ENCODE results near the gene PROC.

Gene PROC

DNA sequence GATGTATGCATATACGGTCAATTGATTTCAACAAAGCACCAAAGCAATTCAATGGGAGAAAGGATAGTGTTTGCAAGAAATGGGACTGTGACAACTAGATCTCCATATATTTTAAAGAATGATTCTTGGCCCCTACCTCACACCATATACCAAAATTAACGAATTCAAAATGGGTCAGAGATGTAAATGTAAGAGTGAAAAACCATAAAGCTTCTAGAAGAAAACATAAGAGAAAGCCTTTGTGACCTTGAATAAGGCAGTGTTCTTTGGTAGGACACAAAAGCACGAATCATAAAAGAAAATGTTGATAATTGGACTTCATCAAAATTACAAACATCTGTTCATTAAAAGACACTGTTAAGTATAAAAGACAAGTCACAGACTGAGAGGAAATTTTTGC, 5.0 kb upstream of the PROC start:
- in situ Hi-C loops (cut with MboI; ENCODE audit: low sequenced_read_pairs): no loop called here

DNA sequence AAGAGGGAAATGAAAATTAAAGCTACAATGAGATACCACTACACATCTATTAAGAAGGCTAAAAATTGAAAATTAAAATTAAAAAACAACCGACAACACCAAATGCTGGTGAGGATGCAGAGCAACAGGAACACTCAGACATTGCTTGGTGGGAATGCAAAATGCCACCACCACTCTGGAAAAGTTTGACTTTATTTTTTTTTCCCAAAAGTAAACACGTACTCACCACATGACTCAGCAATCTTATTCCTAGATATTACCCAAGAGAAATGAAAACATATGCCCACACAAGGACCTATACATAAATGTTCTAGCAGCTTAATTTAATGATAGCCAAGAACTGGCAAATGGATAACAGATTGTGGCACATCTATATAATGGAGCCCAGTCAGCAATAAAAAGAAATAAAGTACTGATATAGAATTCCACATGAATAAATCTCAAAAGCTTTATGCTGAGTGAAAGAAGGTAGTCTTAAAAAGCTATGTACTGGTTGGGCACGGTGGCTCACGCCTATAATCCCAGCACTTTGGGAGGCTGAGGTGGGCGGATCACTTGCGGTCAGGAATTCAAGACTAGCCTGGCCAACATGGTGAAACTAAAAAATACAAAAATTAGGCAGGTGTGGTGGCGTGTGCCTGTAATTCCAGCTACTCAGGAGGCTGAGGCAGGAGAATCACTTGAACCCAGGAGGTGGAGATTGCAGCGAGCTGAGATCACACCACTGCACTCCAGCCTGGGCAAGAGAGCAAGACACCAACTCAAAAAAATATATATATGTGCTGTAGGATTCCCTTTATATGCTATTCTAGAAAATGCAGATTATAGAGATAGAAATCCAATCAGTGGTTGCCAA, 4.2 kb upstream of the PROC start:
- in situ Hi-C loops (cut with MboI; ENCODE audit: low sequenced_read_pairs): no loop called here

DNA sequence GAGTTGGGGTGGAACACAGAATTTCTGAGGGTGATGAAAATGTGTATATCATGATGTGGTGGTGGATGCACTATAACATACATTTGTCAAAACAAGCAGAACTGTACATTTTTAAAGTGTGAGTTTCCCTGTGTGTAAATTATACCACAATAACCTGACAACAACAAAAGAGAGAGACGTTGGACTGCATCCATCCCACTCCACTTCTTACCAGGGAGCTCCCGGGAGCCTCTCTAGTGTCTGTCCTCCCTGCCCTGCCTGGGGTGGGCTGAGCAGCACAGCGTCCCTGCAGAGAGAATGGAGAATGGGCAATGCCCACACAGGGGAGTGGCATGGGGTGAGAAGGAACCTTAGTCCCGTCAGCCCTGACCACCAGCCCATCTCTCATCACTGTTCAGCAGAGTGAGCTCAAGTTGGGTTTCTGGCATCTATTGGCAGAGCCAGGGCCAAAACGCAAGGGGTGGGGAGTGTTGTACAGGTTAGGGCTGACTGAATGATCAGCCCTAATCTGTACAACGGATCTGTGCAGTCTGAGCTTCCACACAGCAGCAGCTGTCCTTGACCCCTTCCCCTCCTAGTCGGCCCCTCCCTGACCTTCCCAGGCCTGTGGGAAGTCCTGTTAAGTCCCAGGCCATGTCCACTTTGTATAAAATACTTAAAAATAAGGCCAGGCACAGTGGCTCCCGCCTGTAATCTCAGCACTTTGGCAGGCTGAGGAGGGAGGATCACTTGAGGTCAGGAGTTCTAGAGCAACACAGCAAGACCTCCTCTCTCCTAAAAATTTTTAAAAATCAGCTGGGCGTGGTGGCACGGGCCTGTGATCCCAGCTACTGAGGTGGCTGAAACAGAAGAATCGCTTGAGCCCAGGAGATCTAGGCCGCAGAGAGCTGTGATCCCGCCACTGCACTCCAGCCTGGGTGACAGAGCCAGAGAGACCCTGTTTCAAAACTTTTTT, 3.3 kb upstream of the PROC start:
- in situ Hi-C loops (cut with MboI; ENCODE audit: low sequenced_read_pairs): no loop called here

DNA sequence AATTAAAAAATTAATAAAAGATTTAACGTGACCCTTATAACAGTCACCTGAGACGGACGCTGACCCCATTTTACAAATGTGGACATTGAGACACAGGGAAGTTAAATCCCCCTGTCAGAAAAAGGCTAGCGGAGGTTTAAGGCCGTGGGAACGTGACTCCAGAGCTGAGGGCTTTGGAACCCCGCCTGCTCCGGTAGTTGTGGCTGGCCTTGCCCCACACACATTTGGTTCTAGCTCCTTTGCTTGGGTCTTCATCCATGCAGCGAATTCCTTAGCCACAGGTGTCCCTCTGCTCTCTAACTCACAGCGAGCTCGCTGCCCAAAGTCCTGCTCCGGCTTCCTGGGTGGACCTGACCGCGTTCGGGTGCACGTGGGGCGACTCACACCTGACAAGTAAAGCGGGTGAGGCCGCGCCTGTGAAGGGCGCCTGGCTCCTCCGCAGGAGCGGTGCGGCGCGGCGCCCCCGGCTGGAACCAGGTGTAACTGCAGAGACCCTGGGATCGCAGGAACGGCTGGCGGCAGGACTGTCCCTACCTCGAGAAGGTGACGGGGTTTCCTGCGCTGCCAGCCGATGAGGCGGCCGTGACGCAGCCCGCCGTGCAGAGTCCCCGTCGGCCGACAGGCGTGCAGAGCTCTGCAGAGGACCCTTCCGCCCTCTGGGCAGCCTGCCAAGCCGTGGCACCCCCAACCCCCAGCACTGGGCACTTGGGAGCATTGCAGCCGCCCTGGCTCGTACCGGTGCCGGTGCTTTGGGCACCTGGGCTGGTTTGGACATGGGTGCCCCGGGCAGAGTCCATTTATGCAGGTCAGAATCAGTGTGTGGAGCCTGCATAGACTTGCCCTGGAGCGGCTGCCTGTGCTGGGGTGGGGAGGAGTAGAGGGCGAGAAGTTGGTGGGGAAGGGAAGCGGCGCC, 2.4 kb upstream of the PROC start:
- in situ Hi-C loops (cut with MboI; ENCODE audit: low sequenced_read_pairs): no loop called here

DNA sequence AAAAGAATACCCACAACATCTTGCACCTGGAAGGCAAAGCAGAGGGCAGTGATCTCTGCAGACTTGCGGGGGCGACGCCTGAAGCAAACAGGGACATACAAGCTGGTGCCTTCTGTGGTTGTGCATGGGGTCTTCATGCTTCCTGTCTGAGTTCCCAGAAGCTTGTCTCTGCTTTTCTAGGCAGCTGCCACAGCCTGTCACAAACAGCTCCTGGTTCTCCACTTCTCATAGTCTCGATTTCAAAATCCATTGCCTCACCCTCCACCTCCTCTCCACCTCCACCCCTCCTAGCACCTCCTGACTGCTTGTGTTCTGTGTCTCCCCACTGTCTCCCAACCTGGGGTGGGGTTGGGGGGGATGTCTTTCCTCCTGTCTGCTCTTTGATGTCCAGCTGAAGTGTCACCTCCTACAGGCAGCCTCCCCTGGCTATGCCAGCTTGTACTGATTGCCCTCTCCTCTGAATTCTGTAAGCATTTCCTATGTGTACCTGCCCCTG, 1.7 kb upstream of the PROC start:
- in situ Hi-C loops (cut with MboI; ENCODE audit: low sequenced_read_pairs): no loop called here

DNA sequence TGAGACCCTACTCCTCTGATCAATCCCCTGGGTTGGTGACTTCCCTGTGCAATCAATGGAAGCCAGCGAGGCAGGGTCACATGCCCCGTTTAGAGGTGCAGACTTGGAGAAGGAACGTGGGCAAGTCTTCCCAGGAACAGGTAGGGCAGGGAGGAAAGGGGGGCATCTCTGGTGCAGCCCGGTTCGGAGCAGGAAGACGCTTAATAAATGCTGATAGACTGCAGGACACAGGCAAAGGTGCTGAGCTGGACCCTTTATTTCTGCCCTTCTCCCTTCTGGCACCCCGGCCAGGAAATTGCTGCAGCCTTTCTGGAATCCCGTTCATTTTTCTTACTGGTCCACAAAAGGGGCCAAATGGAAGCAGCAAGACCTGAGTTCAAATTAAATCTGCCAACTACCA, 821 bp upstream of the PROC start:
- in situ Hi-C loops (cut with MboI; ENCODE audit: low sequenced_read_pairs): no loop called here

DNA sequence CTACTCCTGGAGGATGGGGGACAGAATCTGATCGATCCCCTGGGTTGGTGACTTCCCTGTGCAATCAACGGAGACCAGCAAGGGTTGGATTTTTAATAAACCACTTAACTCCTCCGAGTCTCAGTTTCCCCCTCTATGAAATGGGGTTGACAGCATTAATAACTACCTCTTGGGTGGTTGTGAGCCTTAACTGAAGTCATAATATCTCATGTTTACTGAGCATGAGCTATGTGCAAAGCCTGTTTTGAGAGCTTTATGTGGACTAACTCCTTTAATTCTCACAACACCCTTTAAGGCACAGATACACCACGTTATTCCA, 844 bp downstream of the PROC start:
- in situ Hi-C loops (cut with MboI; ENCODE audit: low sequenced_read_pairs): no loop called here

DNA sequence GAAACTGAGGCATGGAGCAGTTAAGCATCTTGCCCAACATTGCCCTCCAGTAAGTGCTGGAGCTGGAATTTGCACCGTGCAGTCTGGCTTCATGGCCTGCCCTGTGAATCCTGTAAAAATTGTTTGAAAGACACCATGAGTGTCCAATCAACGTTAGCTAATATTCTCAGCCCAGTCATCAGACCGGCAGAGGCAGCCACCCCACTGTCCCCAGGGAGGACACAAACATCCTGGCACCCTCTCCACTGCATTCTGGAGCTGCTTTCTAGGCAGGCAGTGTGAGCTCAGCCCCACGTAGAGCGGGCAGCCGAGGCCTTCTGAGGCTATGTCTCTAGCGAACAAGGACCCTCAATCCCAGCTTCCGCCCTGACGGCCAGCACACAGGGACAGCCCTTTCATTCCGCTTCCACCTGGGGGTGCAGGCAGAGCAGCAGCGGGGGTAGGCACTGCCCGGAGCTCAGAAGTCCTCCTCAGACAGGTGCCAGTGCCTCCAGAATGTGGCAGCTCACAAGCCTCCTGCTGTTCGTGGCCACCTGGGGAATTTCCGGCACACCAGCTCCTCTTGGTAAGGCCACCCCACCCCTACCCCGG, 1.3 kb downstream of the PROC start:
- in situ Hi-C loops (cut with MboI; ENCODE audit: low sequenced_read_pairs): no loop called here

DNA sequence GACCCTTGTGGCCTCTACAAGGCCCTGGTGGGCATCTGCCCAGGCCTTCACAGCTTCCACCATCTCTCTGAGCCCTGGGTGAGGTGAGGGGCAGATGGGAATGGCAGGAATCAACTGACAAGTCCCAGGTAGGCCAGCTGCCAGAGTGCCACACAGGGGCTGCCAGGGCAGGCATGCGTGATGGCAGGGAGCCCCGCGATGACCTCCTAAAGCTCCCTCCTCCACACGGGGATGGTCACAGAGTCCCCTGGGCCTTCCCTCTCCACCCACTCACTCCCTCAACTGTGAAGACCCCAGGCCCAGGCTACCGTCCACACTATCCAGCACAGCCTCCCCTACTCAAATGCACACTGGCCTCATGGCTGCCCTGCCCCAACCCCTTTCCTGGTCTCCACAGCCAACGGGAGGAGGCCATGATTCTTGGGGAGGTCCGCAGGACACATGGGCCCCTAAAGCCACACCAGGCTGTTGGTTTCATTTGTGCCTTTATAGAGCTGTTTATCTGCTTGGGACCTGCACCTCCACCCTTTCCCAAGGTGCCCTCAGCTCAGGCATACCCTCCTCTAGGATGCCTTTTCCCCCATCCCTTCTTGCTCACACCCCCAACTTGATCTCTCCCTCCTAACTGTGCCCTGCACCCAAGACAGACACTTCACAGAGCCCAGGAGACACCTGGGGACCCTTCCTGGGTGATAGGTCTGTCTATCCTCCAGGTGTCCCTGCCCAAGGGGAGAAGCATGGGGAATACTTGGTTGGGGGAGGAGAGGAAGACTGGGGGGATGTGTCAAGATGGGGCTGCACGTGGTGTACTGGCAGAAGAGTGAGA, 2.0 kb downstream of the PROC start:
- in situ Hi-C loops (cut with MboI; ENCODE audit: low sequenced_read_pairs): no loop called here

DNA sequence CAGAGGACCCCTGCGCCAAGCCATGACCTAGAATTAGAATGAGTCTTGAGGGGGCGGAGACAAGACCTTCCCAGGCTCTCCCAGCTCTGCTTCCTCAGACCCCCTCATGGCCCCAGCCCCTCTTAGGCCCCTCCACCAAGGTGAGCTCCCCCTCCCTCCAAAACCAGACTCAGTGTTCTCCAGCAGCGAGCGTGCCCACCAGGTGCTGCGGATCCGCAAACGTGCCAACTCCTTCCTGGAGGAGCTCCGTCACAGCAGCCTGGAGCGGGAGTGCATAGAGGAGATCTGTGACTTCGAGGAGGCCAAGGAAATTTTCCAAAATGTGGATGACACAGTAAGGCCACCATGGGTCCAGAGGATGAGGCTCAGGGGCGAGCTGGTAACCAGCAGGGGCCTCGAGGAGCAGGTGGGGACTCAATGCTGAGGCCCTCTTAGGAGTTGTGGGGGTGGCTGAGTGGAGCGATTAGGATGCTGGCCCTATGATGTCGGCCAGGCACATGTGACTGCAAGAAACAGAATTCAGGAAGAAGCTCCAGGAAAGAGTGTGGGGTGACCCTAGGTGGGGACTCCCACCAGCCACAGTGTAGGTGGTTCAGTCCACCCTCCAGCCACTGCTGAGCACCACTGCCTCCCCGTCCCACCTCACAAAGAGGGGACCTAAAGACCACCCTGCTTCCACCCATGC, 3.0 kb downstream of the PROC start:
- in situ Hi-C loops (cut with MboI; ENCODE audit: low sequenced_read_pairs): no loop called here

DNA sequence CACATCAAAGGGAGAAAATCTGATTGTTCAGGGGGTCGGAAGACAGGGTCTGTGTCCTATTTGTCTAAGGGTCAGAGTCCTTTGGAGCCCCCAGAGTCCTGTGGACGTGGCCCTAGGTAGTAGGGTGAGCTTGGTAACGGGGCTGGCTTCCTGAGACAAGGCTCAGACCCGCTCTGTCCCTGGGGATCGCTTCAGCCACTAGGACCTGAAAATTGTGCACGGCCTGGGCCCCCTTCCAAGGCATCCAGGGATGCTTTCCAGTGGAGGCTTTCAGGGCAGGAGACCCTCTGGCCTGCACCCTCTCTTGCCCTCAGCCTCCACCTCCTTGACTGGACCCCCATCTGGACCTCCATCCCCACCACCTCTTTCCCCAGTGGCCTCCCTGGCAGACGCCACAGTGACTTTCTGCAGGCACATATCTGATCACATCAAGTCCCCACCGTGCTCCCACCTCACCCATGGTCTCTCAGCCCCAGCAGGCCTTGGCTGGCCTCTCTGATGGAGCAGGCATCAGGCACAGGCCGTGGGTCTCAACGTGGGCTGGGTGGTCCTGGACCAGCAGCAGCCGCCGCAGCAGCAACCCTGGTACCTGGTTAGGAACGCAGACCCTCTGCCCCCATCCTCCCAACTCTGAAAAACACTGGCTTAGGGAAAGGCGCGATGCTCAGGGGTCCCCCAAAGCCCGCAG, 3.8 kb downstream of the PROC start:
- in situ Hi-C loops (cut with MboI; ENCODE audit: low sequenced_read_pairs): no loop called here

DNA sequence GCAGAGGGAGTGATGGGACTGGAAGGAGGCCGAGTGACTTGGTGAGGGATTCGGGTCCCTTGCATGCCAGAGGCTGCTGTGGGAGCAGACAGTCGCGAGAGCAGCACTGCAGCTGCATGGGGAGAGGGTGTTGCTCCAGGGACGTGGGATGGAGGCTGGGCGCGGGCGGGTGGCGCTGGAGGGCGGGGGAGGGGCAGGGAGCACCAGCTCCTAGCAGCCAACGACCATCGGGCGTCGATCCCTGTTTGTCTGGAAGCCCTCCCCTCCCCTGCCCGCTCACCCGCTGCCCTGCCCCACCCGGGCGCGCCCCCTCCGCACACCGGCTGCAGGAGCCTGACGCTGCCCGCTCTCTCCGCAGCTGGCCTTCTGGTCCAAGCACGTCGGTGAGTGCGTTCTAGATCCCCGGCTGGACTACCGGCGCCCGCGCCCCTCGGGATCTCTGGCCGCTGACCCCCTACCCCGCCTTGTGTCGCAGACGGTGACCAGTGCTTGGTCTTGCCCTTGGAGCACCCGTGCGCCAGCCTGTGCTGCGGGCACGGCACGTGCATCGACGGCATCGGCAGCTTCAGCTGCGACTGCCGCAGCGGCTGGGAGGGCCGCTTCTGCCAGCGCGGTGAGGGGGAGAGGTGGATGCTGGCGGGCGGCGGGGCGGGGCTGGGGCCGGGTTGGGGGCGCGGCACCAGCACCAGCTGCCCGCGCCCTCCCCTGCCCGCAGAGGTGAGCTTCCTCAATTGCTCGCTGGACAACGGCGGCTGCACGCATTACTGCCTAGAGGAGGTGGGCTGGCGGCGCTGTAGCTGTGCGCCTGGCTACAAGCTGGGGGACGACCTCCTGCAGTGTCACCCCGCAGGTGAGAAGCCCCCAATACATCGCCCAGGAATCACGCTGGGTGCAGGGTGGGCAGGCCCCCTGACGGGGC, 4.6 kb downstream of the PROC start:
- in situ Hi-C loops (cut with MboI; ENCODE audit: low sequenced_read_pairs): no loop called here

DNA sequence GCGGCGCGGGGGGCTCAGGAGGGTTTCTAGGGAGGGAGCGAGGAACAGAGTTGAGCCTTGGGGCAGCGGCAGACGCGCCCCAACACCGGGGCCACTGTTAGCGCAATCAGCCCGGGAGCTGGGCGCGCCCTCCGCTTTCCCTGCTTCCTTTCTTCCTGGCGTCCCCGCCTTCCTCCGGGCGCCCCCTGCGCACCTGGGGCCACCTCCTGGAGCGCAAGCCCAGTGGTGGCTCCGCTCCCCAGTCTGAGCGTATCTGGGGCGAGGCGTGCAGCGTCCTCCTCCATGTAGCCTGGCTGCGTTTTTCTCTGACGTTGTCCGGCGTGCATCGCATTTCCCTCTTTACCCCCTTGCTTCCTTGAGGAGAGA, 5.2 kb downstream of the PROC start:
- in situ Hi-C loops (cut with MboI; ENCODE audit: low sequenced_read_pairs): no loop called here

DNA sequence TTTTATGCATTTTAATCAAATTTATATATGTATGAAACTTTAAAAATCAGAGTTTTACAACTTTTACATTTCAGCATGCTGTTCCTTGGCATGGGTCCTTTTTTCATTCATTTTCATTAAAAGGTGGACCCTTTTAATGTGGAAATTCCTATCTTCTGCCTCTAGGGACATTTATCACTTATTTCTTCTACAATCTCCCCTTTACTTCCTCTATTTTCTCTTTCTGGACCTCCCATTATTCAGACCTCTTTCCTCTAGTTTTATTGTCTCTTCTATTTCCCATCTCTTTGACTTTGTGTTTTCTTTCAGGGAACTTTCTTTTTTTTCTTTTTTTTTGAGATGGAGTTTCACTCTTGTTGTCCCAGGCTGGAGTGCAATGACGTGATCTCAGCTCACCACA, 5.7 kb downstream of the PROC start:
- in situ Hi-C loops (cut with MboI; ENCODE audit: low sequenced_read_pairs): no loop called here

DNA sequence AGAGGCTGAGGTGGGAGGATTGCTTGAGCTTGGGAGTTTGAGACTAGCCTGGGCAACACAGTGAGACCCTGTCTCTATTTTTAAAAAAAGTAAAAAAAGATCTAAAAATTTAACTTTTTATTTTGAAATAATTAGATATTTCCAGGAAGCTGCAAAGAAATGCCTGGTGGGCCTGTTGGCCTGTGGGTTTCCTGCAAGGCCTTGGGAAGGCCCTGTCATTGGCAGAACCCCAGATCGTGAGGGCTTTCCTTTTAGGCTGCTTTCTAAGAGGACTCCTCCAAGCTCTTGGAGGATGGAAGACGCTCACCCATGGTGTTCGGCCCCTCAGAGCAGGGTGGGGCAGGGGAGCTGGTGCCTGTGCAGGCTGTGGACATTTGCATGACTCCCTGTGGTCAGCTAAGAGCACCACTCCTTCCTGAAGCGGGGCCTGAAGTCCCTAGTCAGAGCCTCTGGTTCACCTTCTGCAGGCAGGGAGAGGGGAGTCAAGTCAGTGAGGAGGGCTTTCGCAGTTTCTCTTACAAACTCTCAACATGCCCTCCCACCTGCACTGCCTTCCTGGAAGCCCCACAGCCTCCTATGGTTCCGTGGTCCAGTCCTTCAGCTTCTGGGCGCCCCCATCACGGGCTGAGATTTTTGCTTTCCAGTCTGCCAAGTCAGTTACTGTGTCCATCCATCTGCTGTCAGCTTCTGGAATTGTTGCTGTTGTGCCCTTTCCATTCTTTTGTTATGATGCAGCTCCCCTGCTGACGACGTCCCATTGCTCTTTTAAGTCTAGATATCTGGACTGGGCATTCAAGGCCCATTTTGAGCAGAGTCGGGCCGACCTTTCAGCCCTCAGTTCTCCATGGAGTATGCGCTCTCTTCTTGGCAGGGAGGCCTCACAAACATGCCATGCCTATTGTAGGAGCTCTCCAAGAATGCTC, 6.6 kb downstream of the PROC start:
- in situ Hi-C loops (cut with MboI; ENCODE audit: low sequenced_read_pairs): no loop called here

Data from HL-60/S4 treated with phorbol 12-myristate 13-acetate at 8.2 ng/mL for 4 days and 3 days (cell line).